Spinal cord (tissue), 10 donors: ENCODE results near the gene MIB1. TPM values are rescaled to one million over a fixed set of nuclear protein-coding genes. Genes with fewer than 3 reads are reported as not detected.
"Not testable (repeated sequence)": the region's sequence is repeated elsewhere in the genome, so short reads cannot be mapped to it uniquely, and the experiment has no call there.

ENCODE experiments used
- DNase-seq, 6 donors: peaks; one replicate each; pipeline versions ENCODE4 v3.0.0 to v3.0.0-alpha.2; 2013 to 2015; ENCODE audit warnings: low spot score in 6 of 6, low read depth in 4 of 6
- H3K27ac ChIP-seq: one replicate; pipeline ENCODE4 v1.5.1; 2013; ENCODE audit warnings: low read depth, low read length, control low read depth
- H3K27me3 ChIP-seq: one replicate; pipeline ENCODE4 v1.6.1; 2013; ENCODE audit warnings: low read length; ENCODE audit not compliant: control insufficient read depth, insufficient read depth
- H3K36me3 ChIP-seq: one replicate; pipeline ENCODE4 v1.6.1; 2013; ENCODE audit warnings: low read length; ENCODE audit not compliant: control insufficient read depth, insufficient read depth
- H3K4me1 ChIP-seq: one replicate; pipeline ENCODE4 v1.6.1; 2013; ENCODE audit warnings: low read length; ENCODE audit not compliant: control insufficient read depth, insufficient read depth
- H3K4me3 ChIP-seq: one replicate; pipeline ENCODE4 v1.5.1; 2013; ENCODE audit warnings: low read depth, low read length, control low read depth
- H3K9me3 ChIP-seq: one replicate; pipeline ENCODE4 v1.6.1; 2013; ENCODE audit warnings: low read length; ENCODE audit not compliant: control insufficient read depth, insufficient read depth
- WGBS: methylation state at CpG from one replicate; pipeline ENCODE4 v1.1.5; 2013; ENCODE audit warnings: missing lambda C conversion rate; ENCODE audit not compliant: insufficient coverage; 5-methylcytosine and 5-hydroxymethylcytosine counted together
- polyA plus RNA-seq, 2 donors: library from polyadenylated mRNA; unstranded; fragments of 120-200 nt; gene quantifications; one replicate each; pipeline ENCODE4 v1.2.1, GENCODE V29; 2013; ENCODE audit not compliant: insufficient read length in 2 of 2
- total RNA-seq, 2 donors: library from RNA; depleted of rRNA in 1 of 2; stranded (reverse); fragments of 120-200 nt in 1 of 2; fragments of >200 nt in 1 of 2; gene quantifications; one replicate each; pipeline versions ENCODE4 v1.2.3 to v1.2.4, GENCODE V29; 2013 to 2014
- donor health status: healthy.

The MIB1 gene
- total and polyA plus RNA-seq, 4 donors = 29.1 to 87.7 (median 50.1) TPM

- DNase-seq = no peak
- H3K4me3 ChIP-seq = no peak overlapping the region
- no CpG with 5 or more reads among the region's 6 CpGs for WGBS
- no peaks in the 10 kb centered on the region for H3K36me3 ChIP-seq
- no peaks in the 10 kb centered on the region for H3K9me3 ChIP-seq
- H3K27me3 ChIP-seq = no peaks in the 10 kb centered on the region
- H3K4me1 ChIP-seq = no peaks in the 10 kb centered on the region
- no peak overlapping the region for H3K27ac ChIP-seq
Measured at GRCh38 chr18:21761471-21762115, 21.0 kb downstream of the MIB1 start.

GRCh38 chr18:21762181-21762772 is 21.7 kb downstream of the MIB1 start:
- DNase-seq = no peak
- Histone ChIP-seq H3K36me3 (peaks cover 1% of the 10 kb centered on the region), H3K27ac (no peak overlapping the region), H3K9me3 (no peaks in the 10 kb centered on the region), H3K4me3 (no peak overlapping the region), H3K4me1 (no peaks in the 10 kb centered on the region), H3K27me3 (no peaks in the 10 kb centered on the region)

GRCh38 chr18:21763846-21764646 is 23.5 kb downstream of the MIB1 start:
- no peaks in the 10 kb centered on the region for H3K4me1 ChIP-seq
- no peak overlapping the region for H3K27ac ChIP-seq
- H3K27me3 ChIP-seq = no peaks in the 10 kb centered on the region
- peaks cover 2% of the 10 kb centered on the region for H3K36me3 ChIP-seq
- no peak overlapping the region for H3K4me3 ChIP-seq
- no peaks in the 10 kb centered on the region for H3K9me3 ChIP-seq
- no CpG with 5 or more reads among the region's 3 CpGs for WGBS
- no peak for DNase-seq

GRCh38 chr18:21769206-21769605 is 28.6 kb downstream of the MIB1 start:
- WGBS = 93% methylated on average over 3 of the region's 4 CpGs
- H3K4me3 ChIP-seq = no peak overlapping the region
- no peak overlapping the region for H3K27ac ChIP-seq
- no peaks in the 10 kb centered on the region for H3K4me1 ChIP-seq
- no peak for DNase-seq
- H3K36me3 ChIP-seq = peaks cover 4% of the 10 kb centered on the region
- no peaks in the 10 kb centered on the region for H3K9me3 ChIP-seq
- H3K27me3 ChIP-seq = no peaks in the 10 kb centered on the region

GRCh38 chr18:21774722-21775121 is 34.1 kb downstream of the MIB1 start:
- Histone ChIP-seq H3K9me3 (no peaks in the 10 kb centered on the region), H3K27ac (no peak overlapping the region), H3K27me3 (no peaks in the 10 kb centered on the region), H3K4me3 (no peak overlapping the region), H3K4me1 (no peaks in the 10 kb centered on the region), H3K36me3 (peaks cover 14% of the 10 kb centered on the region)
- 91% methylated on average over 6 of the region's 7 CpGs for WGBS
- no peak for DNase-seq

DNA sequence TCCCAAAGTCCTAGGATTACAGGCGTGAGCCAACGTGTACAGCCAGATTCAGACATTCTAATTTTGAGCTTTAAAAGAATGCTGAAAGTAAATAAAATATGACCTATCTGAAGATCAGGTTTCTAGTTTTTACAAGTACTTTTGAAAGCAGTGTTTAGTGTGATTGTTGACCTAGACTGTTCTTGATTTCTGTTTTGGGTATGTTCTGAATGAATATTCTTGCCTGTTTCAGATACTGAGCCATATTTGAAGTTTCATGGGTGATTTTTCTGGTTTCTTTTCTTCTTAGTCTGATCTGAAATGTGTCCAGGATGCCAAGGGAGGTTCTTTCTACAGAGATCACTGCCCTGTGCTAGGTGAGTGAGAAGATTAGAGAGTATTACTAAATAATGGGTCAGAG is 37.2 kb downstream of the MIB1 start:
- Histone ChIP-seq H3K9me3 (no peaks in the 10 kb centered on the region), H3K27ac (no peak overlapping the region), H3K4me1 (no peaks in the 10 kb centered on the region), H3K4me3 (no peak overlapping the region), H3K36me3 (peaks cover 24% of the 10 kb centered on the region), H3K27me3 (no peaks in the 10 kb centered on the region)
- DNase-seq = no peak
- 83% methylated on average over 2 of the region's 2 CpGs for WGBS

GRCh38 chr18:21786526-21786925 is 45.9 kb downstream of the MIB1 start:
- Histone ChIP-seq H3K27ac (no peak overlapping the region), H3K9me3 (no peaks in the 10 kb centered on the region), H3K36me3 (peaks cover 32% of the 10 kb centered on the region), H3K4me1 (no peaks in the 10 kb centered on the region), H3K4me3 (no peak overlapping the region), H3K27me3 (no peaks in the 10 kb centered on the region)
- DNase-seq = no peak

DNA sequence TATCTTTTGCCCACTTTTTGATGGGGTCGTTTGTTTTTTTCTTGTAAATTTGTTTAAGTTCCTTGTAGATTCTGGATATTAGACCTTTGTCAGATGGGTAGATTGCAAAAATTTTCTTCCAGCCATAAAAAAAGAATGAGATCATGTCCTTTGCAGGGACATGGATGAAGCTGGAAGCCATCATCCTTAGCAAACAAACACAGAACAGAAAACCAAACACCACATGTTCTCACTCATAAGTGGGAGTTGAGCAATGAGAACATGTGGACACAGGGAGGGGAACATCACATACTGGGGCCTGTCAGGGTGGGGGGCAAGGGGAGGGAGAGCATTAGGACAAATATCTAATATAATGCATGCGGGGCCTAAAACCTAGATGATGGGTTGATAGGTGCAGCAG is 55.5 kb downstream of the MIB1 start:
- not testable (repeated sequence) for H3K4me1 ChIP-seq, DNase-seq, H3K27me3 ChIP-seq, H3K4me3 ChIP-seq, H3K27ac ChIP-seq, H3K36me3 ChIP-seq, H3K9me3 ChIP-seq
- no CpG with 5 or more reads among the region's 2 CpGs for WGBS

DNA sequence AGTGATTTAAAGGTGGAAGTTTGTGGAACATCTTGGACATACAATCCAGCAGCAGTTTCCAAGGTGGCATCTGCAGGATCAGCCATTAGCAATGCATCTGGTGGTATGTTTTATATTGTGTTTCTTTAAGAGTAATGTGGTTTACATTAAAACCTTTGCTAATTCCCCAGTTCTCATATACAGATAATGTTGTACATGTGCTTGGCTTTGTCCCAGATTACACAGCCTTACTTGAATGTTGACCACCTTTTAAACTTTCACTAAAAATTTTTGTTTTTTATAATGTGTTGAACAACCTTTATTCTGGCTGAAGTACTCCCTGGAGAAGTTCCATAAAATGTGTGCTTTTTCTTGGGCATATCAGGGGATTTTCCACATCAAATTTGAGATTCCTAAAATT is 57.5 kb downstream of the MIB1 start:
- Histone ChIP-seq H3K27me3 (no peaks in the 10 kb centered on the region), H3K4me3 (no peak overlapping the region), H3K27ac (no peak overlapping the region), H3K4me1 (no peaks in the 10 kb centered on the region), H3K36me3 (no peaks in the 10 kb centered on the region), H3K9me3 (no peaks in the 10 kb centered on the region)
- DNase-seq = no peak

DNA sequence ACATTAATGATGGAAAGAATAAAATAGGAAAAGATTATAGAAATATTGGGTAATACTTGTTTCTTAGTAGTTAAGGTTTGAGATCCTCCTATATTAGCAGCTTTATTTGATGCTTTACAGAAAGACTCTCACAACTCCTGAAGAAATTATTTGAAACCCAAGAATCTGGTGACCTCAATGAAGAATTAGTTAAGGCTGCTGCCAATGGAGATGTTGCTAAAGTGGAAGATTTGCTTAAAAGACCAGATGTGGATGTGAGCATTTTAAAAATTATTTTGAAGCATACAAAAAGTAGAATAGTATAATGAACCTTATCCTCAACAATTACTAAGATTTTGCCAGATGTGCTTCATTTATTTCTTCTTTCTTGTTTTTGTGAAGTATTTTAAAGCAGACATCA is 59.1 kb downstream of the MIB1 start:
- no peaks in the 10 kb centered on the region for H3K36me3 ChIP-seq
- H3K4me3 ChIP-seq = no peak overlapping the region
- no peaks in the 10 kb centered on the region for H3K27me3 ChIP-seq
- no peak overlapping the region for H3K27ac ChIP-seq
- no peak for DNase-seq
- H3K4me1 ChIP-seq = no peaks in the 10 kb centered on the region
- H3K9me3 ChIP-seq = no peaks in the 10 kb centered on the region
